Activated CD4-positive, alpha-beta T cell treated with anti-CD3 and anti-CD28 coated beads, Interleukin-2, amount 10 ng/mL, durations not matched to agents 24 days and 14 days (primary cell): Measurements from ENCODE around the gene RARRES2. TPM values are rescaled to one million over a fixed set of nuclear protein-coding genes. Genes with fewer than 3 reads are reported as not detected.

Experiments used
- DNase-seq: peaks from one replicate; pipeline ENCODE4 v3.0.0; 2022
- H3K27ac Mint-ChIP-seq: one replicate; pipeline ENCODE4 v1.8.0; 2022; ENCODE audit warnings: mild to moderate bottlenecking, mixed read lengths
- H3K27me3 Mint-ChIP-seq: one replicate; pipeline ENCODE4 v1.8.0; 2022; ENCODE audit warnings: mixed read lengths
- H3K36me3 Mint-ChIP-seq: one replicate; pipeline ENCODE4 v1.8.0; 2022; ENCODE audit warnings: low read depth, mild to moderate bottlenecking, mixed read lengths
- H3K4me1 Mint-ChIP-seq: one replicate; pipeline ENCODE4 v1.8.0; 2021; ENCODE audit warnings: mixed read lengths
- H3K4me3 Mint-ChIP-seq: one replicate; pipeline ENCODE4 v1.8.0; 2022; ENCODE audit warnings: mild to moderate bottlenecking, moderate library complexity, mixed read lengths
- H3K9me3 Mint-ChIP-seq: one replicate; pipeline ENCODE4 v1.8.0; 2021; ENCODE audit warnings: mixed read lengths
- intact Hi-C: fragments of 100-400 bp; cut with micrococcal nuclease; formaldehyde crosslinking; loops from one replicate; pipeline ENCODE4 v1.15.1; 2023
- total RNA-seq: library from RNA; stranded (reverse); gene quantifications from 2 replicates; pipeline ENCODE4 v1.2.3, GENCODE V29; 2022

The RARRES2 gene
- total RNA-seq, 1 donor from 2014 or later: not detected

DNA sequence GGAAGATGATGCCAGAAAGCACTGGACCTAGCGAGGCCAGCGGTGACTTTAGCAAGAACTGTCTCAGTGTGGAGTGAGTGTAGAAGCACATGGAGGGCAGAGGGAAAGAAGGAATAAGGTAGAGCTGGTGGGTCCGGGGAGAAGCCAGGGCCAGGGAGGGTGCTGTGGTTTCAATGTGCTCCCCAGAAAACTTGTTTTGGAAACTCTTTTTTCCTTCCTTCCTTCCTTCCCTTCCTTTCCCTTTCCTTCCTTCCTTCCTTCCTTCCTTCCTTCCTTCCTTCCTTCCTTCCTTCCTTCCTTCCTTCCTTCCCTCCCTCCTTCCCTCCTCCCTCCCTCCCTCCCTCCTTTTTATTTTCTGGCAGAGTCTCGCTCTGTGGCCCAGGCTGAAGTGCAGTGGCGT lies 5.5 kb upstream of the RARRES2 start:
- H3K27me3 Mint-ChIP-seq: peaks cover 37% of the 10 kb centered on the region
- intact Hi-C loops: no loop called here
- no peak overlapping the region for H3K4me3 Mint-ChIP-seq

DNA sequence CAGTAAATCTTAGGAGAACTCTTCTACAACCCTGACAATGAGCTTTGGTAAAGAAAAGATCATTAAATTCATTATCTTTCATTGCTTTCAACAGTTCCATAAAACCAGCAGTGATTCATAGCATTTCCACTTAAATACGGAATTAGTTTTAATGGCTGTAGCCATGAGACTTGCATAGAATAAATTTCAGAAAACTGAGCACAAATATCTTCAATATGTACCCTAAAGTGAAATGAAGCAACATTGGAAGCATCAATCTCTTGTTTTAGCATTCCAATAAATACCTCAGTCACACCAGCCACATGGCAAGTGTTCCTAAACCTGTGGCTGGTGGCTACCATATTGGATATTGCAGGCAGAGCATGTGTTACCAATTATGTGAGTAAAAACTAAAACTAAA lies 3.6 kb upstream of the RARRES2 start:
- H3K27me3 Mint-ChIP-seq: peaks cover 46% of the 10 kb centered on the region

More for the DNA sequence above, 5.5 kb upstream of the RARRES2 start:
- Mint-ChIP-seq H3K36me3 (peaks cover 2% of the 10 kb centered on the region), H3K27ac (no peak overlapping the region), H3K9me3 (peaks cover 8% of the 10 kb centered on the region), H3K4me1 (peaks cover 2% of the 10 kb centered on the region)
- no peak for DNase-seq

DNA sequence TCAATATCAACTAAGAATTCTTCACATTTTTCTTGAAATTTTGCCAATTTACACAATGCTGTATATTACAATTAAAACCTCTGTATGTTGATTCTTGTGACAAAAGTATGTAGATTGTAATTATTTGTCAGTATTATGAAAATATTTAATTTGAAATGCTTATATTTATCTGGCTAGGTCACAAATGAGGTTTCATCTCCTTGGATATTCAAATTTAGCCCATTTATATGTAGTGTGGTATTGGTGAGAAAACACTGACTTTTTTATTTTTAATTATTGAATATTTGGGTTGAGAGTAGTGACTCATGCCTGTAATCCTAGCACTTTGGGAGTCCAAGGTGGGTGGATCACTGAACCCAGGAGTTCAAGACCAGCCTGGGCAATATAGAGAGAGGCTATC lies 2.9 kb upstream of the RARRES2 start:
- peaks cover 8% of the 10 kb centered on the region for H3K9me3 Mint-ChIP-seq
- no peak for DNase-seq
- H3K27me3 Mint-ChIP-seq: peaks cover 49% of the 10 kb centered on the region
- intact Hi-C loops: no loop called here
- no peak overlapping the region for H3K4me3 Mint-ChIP-seq
- peaks cover 3% of the 10 kb centered on the region for H3K36me3 Mint-ChIP-seq
- H3K27ac Mint-ChIP-seq: no peak overlapping the region
- H3K4me1 Mint-ChIP-seq: peaks cover 3% of the 10 kb centered on the region

More for the DNA sequence above, 3.6 kb upstream of the RARRES2 start:
- peaks cover 3% of the 10 kb centered on the region for H3K36me3 Mint-ChIP-seq
- intact Hi-C loops: no loop called here
- H3K4me1 Mint-ChIP-seq: peaks cover 3% of the 10 kb centered on the region
- no peak overlapping the region for H3K27ac Mint-ChIP-seq
- peaks cover 8% of the 10 kb centered on the region for H3K9me3 Mint-ChIP-seq
- H3K4me3 Mint-ChIP-seq: no peak overlapping the region
- no peak for DNase-seq

DNA sequence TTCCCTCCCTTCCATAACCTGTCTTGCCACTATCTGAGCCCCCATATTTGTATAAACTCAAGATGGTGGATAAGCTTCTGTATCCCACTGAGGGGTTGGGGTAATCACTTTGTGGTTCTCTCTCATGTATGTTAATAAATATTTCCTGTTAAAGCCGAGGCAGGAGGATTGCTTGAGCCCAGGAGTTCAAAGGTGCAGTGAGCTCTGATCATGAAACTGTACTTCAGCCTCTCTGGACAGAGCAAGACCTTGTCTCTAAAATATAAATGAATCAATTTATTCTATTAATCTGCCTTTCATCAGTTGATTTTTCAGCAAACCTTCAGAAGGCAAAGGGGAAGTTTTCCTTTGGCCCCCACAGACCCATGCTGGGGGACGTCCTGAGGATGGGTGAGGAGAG lies 1.8 kb upstream of the RARRES2 start:
- peaks cover 3% of the 10 kb centered on the region for H3K4me1 Mint-ChIP-seq
- H3K27ac Mint-ChIP-seq: no peak overlapping the region
- H3K4me3 Mint-ChIP-seq: no peak overlapping the region
- no peak for DNase-seq
- peaks cover 8% of the 10 kb centered on the region for H3K9me3 Mint-ChIP-seq
- intact Hi-C loops: no loop called here
- H3K36me3 Mint-ChIP-seq: peaks cover 3% of the 10 kb centered on the region
- H3K27me3 Mint-ChIP-seq: peaks cover 49% of the 10 kb centered on the region

DNA sequence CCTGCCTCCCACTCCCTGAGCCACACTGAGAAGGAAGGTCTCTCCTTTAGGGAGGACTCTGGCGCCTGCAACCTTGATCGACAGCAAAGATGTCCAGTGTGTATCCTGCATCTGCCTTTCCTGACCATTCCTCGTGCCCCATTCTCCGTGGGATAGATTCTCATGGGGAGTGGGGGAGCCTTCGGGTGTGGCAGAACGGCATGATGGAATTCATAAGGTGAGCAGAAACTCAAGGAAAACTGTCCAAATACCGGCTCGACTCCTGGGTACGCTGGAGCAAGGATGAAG lies 636 bp upstream of the RARRES2 start:
- DNase-seq: no peak
- H3K4me1 Mint-ChIP-seq: peaks cover 3% of the 10 kb centered on the region
- H3K27ac Mint-ChIP-seq: no peak overlapping the region
- H3K4me3 Mint-ChIP-seq: no peak overlapping the region
- intact Hi-C loops: no loop called here
- peaks cover 8% of the 10 kb centered on the region for H3K9me3 Mint-ChIP-seq
- peaks cover 47% of the 10 kb centered on the region for H3K27me3 Mint-ChIP-seq
- H3K36me3 Mint-ChIP-seq: peaks cover 6% of the 10 kb centered on the region

DNA sequence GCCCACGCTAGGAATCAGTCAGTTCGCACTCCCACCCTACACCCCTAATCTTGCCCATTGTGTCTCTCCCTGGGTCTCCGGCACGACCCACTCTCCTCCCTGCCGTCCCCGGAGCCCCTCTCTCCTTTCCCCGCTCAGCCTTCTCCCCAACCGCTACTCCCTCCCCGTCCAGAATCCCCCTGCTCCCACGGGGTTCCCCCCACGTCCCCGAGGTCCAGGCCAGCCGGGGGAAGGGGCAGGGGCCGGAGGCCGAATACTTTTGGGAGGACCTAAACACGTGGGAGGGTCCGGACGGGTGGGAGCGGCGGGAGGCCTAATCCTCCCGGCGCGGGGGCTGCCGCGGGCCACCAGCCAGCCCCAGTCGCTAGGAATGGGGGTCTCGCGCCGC lies 560 bp downstream of the RARRES2 start:
- intact Hi-C loops: no loop called here
- peaks cover 8% of the 10 kb centered on the region for H3K9me3 Mint-ChIP-seq
- H3K4me1 Mint-ChIP-seq: peaks cover 3% of the 10 kb centered on the region
- no peak overlapping the region for H3K4me3 Mint-ChIP-seq
- no peak for DNase-seq
- peaks cover 38% of the 10 kb centered on the region for H3K27me3 Mint-ChIP-seq
- peaks cover 6% of the 10 kb centered on the region for H3K36me3 Mint-ChIP-seq
- H3K27ac Mint-ChIP-seq: no peak overlapping the region

DNA sequence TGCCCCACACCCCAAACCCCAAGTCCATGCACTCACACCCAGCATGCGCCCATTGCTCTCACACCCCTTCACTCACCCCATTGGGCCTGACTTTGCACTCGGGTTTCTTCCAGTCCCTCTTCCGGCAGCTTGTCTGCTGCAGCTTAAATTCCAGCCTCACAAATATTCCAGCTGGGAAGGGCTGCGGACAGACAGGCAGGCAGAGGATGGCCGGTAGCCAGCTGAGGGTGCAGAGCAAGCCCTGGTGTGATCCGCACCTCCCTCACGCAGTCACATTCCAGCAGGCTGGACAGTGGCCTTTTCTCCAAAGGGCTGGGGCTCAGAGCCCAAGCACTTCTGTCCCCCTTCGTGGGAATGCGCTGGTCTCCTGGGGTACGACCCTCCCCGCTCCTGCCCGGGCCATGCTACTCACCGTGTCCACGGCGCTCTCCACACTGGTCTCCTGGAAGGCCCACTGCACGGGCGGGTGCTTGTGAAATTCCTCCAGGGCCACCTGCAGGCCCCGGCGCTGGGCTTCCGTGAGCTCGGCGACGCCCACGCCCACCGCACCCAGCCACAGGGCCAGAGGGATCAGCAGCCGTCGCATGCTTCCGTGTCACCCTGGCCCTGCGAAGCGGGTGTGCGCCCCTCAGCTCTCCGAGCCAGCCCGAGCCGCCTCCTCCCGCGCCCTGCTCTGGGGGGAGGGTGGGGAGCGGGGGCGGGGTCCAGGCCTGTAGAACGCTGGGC lies 1.2 kb downstream of the RARRES2 start:
- Mint-ChIP-seq H3K9me3 (peaks cover 8% of the 10 kb centered on the region), H3K4me3 (no peak overlapping the region), H3K36me3 (peaks cover 6% of the 10 kb centered on the region), H3K27me3 (peaks cover 38% of the 10 kb centered on the region), H3K4me1 (peaks cover 3% of the 10 kb centered on the region), H3K27ac (no peak overlapping the region)
- intact Hi-C loops: no loop called here
- no peak for DNase-seq

DNA sequence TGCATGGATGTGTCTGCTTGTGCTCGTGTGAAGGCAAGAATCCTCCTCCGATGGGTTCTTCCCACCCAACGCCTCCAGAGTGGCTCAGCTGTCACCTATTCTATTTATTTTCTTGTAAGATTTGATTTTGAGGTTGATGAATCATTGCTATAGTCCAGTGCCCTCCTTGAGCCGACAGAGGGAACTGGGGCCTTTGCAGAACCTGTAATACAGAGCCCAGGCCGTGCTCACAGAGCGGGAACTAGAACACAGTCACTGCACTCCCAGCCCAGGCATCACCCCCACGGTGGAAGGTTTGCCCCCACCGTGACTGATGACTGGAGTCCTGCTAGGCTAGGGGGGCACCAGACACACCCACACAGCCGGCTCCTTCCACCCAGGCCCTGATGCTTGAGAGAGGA lies 2.0 kb downstream of the RARRES2 start:
- Mint-ChIP-seq H3K36me3 (peaks cover 8% of the 10 kb centered on the region), H3K4me3 (no peak overlapping the region), H3K9me3 (peaks cover 8% of the 10 kb centered on the region), H3K27me3 (peaks cover 37% of the 10 kb centered on the region), H3K4me1 (peaks cover 3% of the 10 kb centered on the region), H3K27ac (no peak overlapping the region)
- no peak for DNase-seq
- intact Hi-C loops: no loop called here

DNA sequence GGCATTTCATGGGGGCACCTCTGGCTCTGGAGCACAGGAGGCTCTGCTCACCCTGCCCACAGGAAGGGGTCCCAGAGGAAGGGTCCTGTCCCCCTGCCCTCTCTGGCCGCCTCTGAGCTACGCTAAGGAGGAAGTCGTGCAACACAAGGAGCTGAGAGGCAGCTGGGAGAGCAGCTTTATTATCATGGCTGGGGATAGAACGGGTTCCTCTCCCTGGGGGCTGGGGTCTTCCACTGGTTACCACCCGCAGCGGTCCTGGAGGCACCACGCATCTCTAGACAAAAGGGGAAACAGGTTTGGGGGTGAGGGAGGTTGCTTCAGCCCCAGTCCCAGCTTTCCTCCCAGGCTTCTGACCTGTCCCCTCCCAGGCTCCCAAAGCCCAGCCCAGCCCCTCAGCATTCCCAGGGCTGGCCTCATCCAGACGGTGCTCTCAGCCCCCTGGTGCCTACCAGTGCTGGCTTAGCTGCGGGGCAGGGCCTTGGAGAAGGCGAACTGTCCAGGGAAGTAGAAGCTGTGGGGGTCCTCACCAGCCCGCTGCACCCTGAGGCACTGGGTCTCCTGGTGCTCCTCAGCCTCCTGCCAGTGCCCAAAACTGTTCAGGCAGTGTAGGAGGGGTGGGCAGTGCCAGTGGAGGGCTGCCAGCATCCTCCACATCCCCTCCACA lies 3.1 kb downstream of the RARRES2 start:
- Mint-ChIP-seq H3K36me3 (peaks cover 8% of the 10 kb centered on the region), H3K27ac (no peak overlapping the region), H3K4me3 (no peak overlapping the region), H3K4me1 (peaks cover 3% of the 10 kb centered on the region), H3K27me3 (peaks cover 30% of the 10 kb centered on the region), H3K9me3 (peaks cover under 1% of the 10 kb centered on the region)
- intact Hi-C loops: no loop called here
- DNase-seq: no peak

DNA sequence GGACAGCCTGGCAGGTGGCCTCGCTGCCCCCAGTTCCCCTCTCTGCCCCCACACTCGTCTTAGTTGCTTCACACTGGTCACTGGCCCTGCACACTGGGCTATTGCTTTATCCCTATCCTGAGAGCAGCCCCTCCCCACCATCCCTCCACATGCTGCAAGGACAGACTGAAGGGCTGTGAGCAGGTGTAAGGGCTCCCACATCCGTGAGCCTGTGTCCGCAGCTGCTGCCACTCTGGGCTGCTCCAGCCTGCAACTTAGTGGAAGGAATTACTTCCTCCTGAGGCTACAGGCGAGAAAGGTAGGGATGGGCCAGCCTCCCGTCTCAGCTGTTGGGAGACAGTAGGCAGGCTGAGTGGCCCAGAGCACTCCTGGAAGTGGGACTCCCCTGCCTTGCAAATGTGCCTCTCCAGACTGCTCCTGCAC lies 3.8 kb downstream of the RARRES2 start:
- no peak for DNase-seq
- peaks cover 8% of the 10 kb centered on the region for H3K36me3 Mint-ChIP-seq
- H3K4me1 Mint-ChIP-seq: peaks cover 3% of the 10 kb centered on the region
- peaks cover 23% of the 10 kb centered on the region for H3K27me3 Mint-ChIP-seq
- no peaks in the 10 kb centered on the region for H3K9me3 Mint-ChIP-seq
- no peak overlapping the region for H3K27ac Mint-ChIP-seq
- intact Hi-C loops: no loop called here
- no peak overlapping the region for H3K4me3 Mint-ChIP-seq

DNA sequence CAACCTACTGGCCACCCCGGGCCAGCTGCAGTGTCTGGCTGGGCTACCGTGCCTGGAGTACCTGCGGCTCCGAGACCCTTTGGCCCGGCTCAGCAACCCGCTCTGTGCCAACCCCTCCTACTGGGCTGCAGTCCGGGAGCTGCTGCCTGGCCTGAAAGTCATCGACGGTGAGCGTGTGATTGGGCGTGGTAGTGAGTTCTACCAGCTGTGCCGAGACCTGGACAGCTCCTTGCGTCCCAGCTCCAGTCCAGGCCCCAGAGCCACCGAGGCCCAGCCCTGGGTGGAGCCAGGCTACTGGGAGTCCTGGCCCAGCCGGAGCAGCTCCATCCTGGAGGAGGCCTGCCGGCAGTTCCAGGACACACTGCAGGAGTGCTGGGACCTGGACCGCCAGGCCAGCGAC lies 4.2 kb downstream of the RARRES2 start:
- intact Hi-C loops: no loop called here
- H3K27ac Mint-ChIP-seq: no peak overlapping the region

DNA sequence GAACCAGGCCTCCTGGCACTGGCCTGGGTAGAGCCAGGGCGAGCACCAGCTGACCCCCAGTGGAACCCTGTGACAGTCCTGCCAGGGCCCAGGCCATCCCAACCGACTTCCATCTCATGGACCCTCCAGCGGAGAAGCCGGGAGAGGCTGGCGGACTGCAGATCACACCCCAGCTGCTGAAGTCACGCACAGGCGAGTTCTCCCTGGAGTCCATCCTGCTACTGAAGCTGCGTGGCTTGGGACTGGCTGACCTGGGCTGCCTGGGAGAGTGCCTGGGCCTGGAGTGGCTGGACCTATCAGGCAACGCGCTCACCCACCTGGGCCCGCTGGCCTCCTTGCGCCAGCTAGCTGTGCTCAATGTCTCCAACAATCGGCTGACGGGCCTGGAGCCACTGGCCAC lies 4.7 kb downstream of the RARRES2 start:
- no peak for DNase-seq
- Mint-ChIP-seq H3K4me1 (no peaks in the 10 kb centered on the region), H3K36me3 (peaks cover 4% of the 10 kb centered on the region), H3K4me3 (no peak overlapping the region), H3K9me3 (no peaks in the 10 kb centered on the region), H3K27me3 (peaks cover 14% of the 10 kb centered on the region), H3K27ac (no peak overlapping the region)
- intact Hi-C loops: no loop called here

More for the DNA sequence above, 4.2 kb downstream of the RARRES2 start:
- Mint-ChIP-seq H3K4me1 (peaks cover 3% of the 10 kb centered on the region), H3K9me3 (no peaks in the 10 kb centered on the region), H3K4me3 (no peak overlapping the region), H3K36me3 (peaks cover 8% of the 10 kb centered on the region), H3K27me3 (peaks cover 18% of the 10 kb centered on the region)
- DNase-seq: no peak

DNA sequence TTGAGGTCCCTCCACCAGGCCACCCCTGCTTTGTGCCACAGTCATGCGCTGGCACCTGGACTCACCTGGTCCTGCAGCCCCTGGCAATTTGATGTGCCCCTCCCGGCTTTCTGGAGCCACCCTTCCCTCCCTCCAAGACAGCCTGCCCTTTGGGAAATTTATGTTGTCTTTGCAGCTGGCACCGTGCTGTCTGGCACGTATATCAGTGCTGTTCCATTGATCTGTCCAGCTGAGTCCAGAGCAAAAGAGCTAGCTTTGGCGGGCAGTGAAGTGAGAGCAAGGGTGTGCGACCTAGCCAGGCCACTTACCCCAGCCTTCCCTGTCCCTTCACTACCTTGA lies 5.7 kb downstream of the RARRES2 start:
- peaks cover 9% of the 10 kb centered on the region for H3K27me3 Mint-ChIP-seq
- intact Hi-C loops: no loop called here
- no peak overlapping the region for H3K27ac Mint-ChIP-seq

DNA sequence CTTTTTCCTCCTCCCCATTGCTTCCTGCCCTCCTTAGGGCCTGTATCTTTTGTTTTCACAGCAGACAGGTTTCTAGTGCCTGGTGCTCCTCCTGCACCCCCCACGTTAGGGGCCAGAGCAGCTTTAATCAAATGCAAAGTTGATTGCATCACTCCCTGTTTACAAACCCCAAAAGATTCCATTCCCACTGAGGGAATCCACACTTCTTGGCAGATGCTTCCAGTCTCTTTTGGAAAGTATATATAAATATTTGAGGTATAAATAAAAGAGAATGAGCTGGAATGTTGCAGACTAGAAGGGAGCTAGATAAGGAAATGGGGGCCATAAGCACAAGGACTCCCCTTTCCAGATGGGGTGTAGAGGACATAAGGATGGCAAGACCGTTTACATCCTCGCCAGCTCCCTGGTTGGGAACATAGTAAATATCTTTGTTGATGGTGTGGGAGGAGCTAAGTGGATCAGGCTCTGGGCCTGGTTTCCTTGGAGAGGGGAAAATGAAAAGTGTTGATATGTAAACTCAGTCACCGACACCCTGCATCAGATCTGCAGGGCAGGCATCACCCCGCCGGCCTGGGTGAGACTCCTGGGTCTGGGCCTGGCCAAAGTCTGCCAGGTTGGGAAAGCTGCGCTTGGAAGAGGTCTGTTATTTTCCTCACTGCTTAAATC lies 6.2 kb downstream of the RARRES2 start:
- Mint-ChIP-seq H3K27ac (no peak overlapping the region), H3K4me3 (no peak overlapping the region), H3K27me3 (peaks cover 6% of the 10 kb centered on the region), H3K36me3 (peaks cover 11% of the 10 kb centered on the region), H3K9me3 (no peaks in the 10 kb centered on the region), H3K4me1 (no peaks in the 10 kb centered on the region)
- intact Hi-C loops: no loop called here
- DNase-seq: no peak

More for the DNA sequence above, 5.7 kb downstream of the RARRES2 start:
- Mint-ChIP-seq H3K4me1 (no peaks in the 10 kb centered on the region), H3K4me3 (no peak overlapping the region), H3K36me3 (peaks cover 11% of the 10 kb centered on the region), H3K9me3 (no peaks in the 10 kb centered on the region)
- DNase-seq: no peak
